Sigmoid colon (tissue), 4 donors: ENCODE results near the gene NDUFS6.

Experiments used
- CTCF ChIP-seq, 4 experiments: fragments of 450-650 bp in 3 of 4; fragments of 200-600 bp in 1 of 4; IDR thresholded peaks; one replicate each; pipeline ENCODE4 v1.5.1; 2016 to 2019; ENCODE audit warnings: antibody characterized with exemption in 4 of 4, mild to moderate bottlenecking in 3 of 4, moderate library complexity in 2 of 4
- EP300 ChIP-seq, 4 donors: sonication (generic); formaldehyde crosslinking; IDR thresholded peaks; one replicate each; pipeline ENCODE4 v1.6.1; 2017; ENCODE audit warnings: antibody characterized with exemption in 4 of 4
- POLR2A ChIP-seq, 2 donors: fragments of 450-650 bp; IDR thresholded peaks; one replicate each; pipeline ENCODE4 v1.6.1; 2016; ENCODE audit warnings: antibody characterized with exemption in 2 of 2, mild to moderate bottlenecking in 2 of 2, moderate library complexity in 2 of 2
- POLR2AphosphoS5 ChIP-seq, 4 donors: sonication (generic); formaldehyde crosslinking; IDR thresholded peaks; one replicate each; pipeline ENCODE4 v1.6.1; 2017; ENCODE audit warnings: antibody characterized with exemption in 4 of 4

GRCh38 chr5:1756481-1756880 lies 44.7 kb upstream of the NDUFS6 start:
- TF ChIP-seq CTCF (IDR thresholded peaks at IDR 0.05) (no peak), EP300 (IDR thresholded peaks at IDR 0.05) (no peak), POLR2A (IDR thresholded peaks at IDR 0.05) (no peak), POLR2AphosphoS5 (IDR thresholded peaks at IDR 0.05) (no peak)
